ENCODE measurements around the gene OR2V1. TPM values are rescaled to one million over a fixed set of nuclear protein-coding genes. Genes with fewer than 3 reads are reported as not detected.

OR2V1 gene
- total and polyA plus RNA-seq, 2 of the 13 experiments (the other 11 are each of a cell fraction or from before 2014, with no cell fraction given) = not detected

GRCh38 chr5:181108578-181109165 is 22.3 kb downstream of the OR2V1 start:
- CTCF ChIA-PET (ENCODE audit: low intra/inter-chr PET ratio, low total read pairs) = no interaction called here
- H3K9me3 ChIP-seq (ENCODE audit: low read length) = no peaks in the 10 kb centered on the region
- WGBS (ENCODE audit: low lambda C conversion rate) = 32% methylated on average over 10 of the region's 14 CpGs
- no peaks in the 10 kb centered on the region for H4K20me1 ChIP-seq (ENCODE audit: insufficient read depth, low read length)
- no peak overlapping the region for H3K4me2 ChIP-seq (ENCODE audit: low read depth, low read length)
- no peak overlapping the region for H3K9ac ChIP-seq (ENCODE audit: insufficient read depth, low read depth, low read length)
- in situ Hi-C loops (cut with HindIII; ENCODE audit: extremely low pct_ligation_motif_present, low pct_unique_long_range_greater_than_20kb) = no loop called here
- intact Hi-C loops (cut with micrococcal nuclease; ENCODE audit: unreplicated experiment) = no loop called here
- H3K36me3 ChIP-seq (replicated peaks in 1 of 2; ENCODE audit: control insufficient read depth in 1 of 2, insufficient read depth in 2 of 2, low read length in 2 of 2) = no peaks in the 10 kb centered on the region
- DNase-seq (ENCODE audit: low spot score) = no peak
- H3K27ac ChIP-seq (ENCODE audit: extremely low read length, insufficient read depth, low read length) = no peak overlapping the region
- TF ChIP-seq YY1 (IDR thresholded peaks at IDR 0.05; ENCODE audit: insufficient read depth, insufficient replicate concordance, low read depth, low read length) (no peak), ISL2 (CRISPR knock-in tag; IDR thresholded peaks at IDR 0.05) (no peak), KAT7 (CRISPR knock-in tag; IDR thresholded peaks at IDR 0.05; ENCODE audit: borderline replicate concordance) (no peak), ZNF740 (CRISPR knock-in tag; IDR thresholded peaks at IDR 0.05) (no peak), TOE1 (CRISPR knock-in tag; IDR thresholded peaks at IDR 0.05) (no peak), HOXA9 (CRISPR knock-in tag; IDR thresholded peaks at IDR 0.05; ENCODE audit: borderline replicate concordance) (no peak), ZNF383 (CRISPR knock-in tag; IDR thresholded peaks at IDR 0.05; ENCODE audit: borderline replicate concordance) (no peak), ZNF17 (CRISPR knock-in tag; IDR thresholded peaks at IDR 0.05) (no peak)
- no peak for FAIRE-seq
- H3K4me1 ChIP-seq (ENCODE audit: insufficient read depth, low read length) = no peaks in the 10 kb centered on the region
- H3K79me2 ChIP-seq (ENCODE audit: insufficient read depth, low read length) = no peaks in the 10 kb centered on the region
- peaks cover 2 to 46% of the 10 kb centered on the region in 2 experiments; a peak in 2 of 5 replicates for H3K27me3 ChIP-seq (ENCODE audit: control insufficient read depth in 1 of 2, insufficient read depth in 2 of 2, low read length in 2 of 2)
- no peak for ATAC-seq
- H2AFZ ChIP-seq (ENCODE audit: low read length) = no peak overlapping the region
- no peak overlapping the region for H3K4me3 ChIP-seq (replicated peaks in 1 of 3; ENCODE audit: insufficient read depth in 1 of 3, low read depth in 2 of 3, low read length in 3 of 3)
- POLR2A ChIA-PET = no interaction called here
- BruUV-seq (replicated peaks) = no TSS peak

- BruUV-seq (replicated peaks) = no TSS peak
- CTCF ChIA-PET (ENCODE audit: low intra/inter-chr PET ratio, low total read pairs) = no interaction called here
- intact Hi-C loops (cut with micrococcal nuclease; ENCODE audit: unreplicated experiment) (no loop called here), in situ Hi-C loops (cut with HindIII; ENCODE audit: extremely low pct_ligation_motif_present, low pct_unique_long_range_greater_than_20kb) (no loop called here)
- Histone ChIP-seq H3K27me3 (ENCODE audit: control insufficient read depth in 1 of 2, insufficient read depth in 2 of 2, low read length in 2 of 2) (peaks cover 2 to 46% of the 10 kb centered on the region in 2 experiments; a peak in 2 of 5 replicates), H3K27ac (ENCODE audit: extremely low read length, insufficient read depth, low read length) (no peak overlapping the region), H3K9ac (ENCODE audit: insufficient read depth, low read depth, low read length) (no peak overlapping the region), H3K4me2 (ENCODE audit: low read depth, low read length) (no peak overlapping the region), H3K36me3 (replicated peaks in 1 of 2; ENCODE audit: control insufficient read depth in 1 of 2, insufficient read depth in 2 of 2, low read length in 2 of 2) (no peaks in the 10 kb centered on the region), H4K20me1 (ENCODE audit: insufficient read depth, low read length) (no peaks in the 10 kb centered on the region), H3K79me2 (ENCODE audit: insufficient read depth, low read length) (no peaks in the 10 kb centered on the region), H3K4me3 (replicated peaks in 1 of 3; ENCODE audit: insufficient read depth in 1 of 3, low read depth in 2 of 3, low read length in 3 of 3) (no peak overlapping the region), H2AFZ (ENCODE audit: low read length) (no peak overlapping the region), H3K9me3 (ENCODE audit: low read length) (no peaks in the 10 kb centered on the region), H3K4me1 (ENCODE audit: insufficient read depth, low read length) (no peaks in the 10 kb centered on the region)
- DNase-seq (ENCODE audit: low spot score) = no peak
- no peak for FAIRE-seq
- POLR2A ChIA-PET = no interaction called here
- TF ChIP-seq, protein P1, sequence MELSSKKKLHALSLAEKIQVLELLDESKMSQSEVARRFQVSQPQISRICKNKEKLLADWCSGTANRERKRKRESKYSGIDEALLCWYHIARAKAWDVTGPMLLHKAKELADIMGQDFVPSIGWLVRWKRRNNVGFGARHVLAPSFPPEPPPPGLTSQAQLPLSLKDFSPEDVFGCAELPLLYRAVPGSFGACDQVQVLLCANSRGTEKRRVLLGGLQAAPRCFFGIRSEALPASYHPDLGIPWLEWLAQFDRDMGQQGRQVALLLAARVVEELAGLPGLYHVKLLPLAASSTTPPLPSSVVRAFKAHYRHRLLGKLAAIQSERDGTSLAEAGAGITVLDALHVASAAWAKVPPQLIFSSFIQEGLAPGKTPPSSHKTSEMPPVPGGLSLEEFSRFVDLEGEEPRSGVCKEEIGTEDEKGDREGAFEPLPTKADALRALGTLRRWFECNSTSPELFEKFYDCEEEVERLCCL (CRISPR knock-in tag; IDR thresholded peaks at IDR 0.05; ENCODE audit: borderline replicate concordance) = no peak
- TF ChIP-seq ZNF709 (CRISPR knock-in tag; IDR thresholded peaks at IDR 0.05) (no peak), MTA3 (CRISPR knock-in tag; IDR thresholded peaks at IDR 0.05) (no peak), ZNF558 (CRISPR knock-in tag; IDR thresholded peaks at IDR 0.05; ENCODE audit: borderline replicate concordance) (no peak), KMT2A (CRISPR knock-in tag; IDR thresholded peaks at IDR 0.05) (no peak), GPN1 (CRISPR knock-in tag; IDR thresholded peaks at IDR 0.05; ENCODE audit: borderline replicate concordance) (no peak), SRY (CRISPR knock-in tag; IDR thresholded peaks at IDR 0.05) (no peak), ZNF737 (CRISPR knock-in tag; IDR thresholded peaks at IDR 0.05; ENCODE audit: borderline replicate concordance) (no peak), CEBPB (IDR thresholded peaks at IDR 0.05; ENCODE audit: borderline replicate concordance, low read depth, low read length) (no peak)
- WGBS (ENCODE audit: low lambda C conversion rate) = 46% methylated on average over 9 of the region's 9 CpGs
- no peak for ATAC-seq
These were observed 23.3 kb downstream of the OR2V1 start for GRCh38 chr5:181107699-181108098.
